GM20000 (cell line): Measurements from ENCODE around the gene KRTAP10-1.

Source experiments
- DNase-seq: peaks from one replicate; pipeline ENCODE4 v3.0.0; 2012; ENCODE audit warnings: low spot score
- CTCF ChIP-seq: IDR thresholded peaks from 2 replicates; pipeline ENCODE4 v1.5.1; 2012; ENCODE audit warnings: mild to moderate bottlenecking, control low read depth; ENCODE audit errors: extremely low read depth, missing control alignments

The KRTAP10-1 gene

DNA sequence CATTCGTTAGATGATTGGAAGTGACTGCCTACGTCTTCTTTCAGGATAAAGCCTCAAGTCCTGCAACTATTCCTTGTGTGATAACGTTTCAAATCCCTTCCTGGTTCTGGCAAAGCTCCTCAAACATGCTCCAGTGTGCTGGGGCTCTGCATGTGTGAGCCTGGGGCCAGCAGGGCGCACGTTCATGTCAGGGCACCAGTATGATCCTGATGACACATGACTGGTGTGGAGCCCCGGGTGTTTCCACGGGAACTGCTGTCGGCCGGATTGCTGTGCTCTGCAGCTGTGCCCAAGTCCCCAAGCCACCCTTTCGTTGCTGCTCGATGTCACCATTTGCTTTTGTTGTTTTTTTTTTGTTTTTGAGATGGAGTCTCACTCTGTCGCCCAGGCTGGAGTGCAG lies 21.3 kb downstream of the KRTAP10-1 start:
- no peak for DNase-seq
- TF ChIP-seq CTCF, result no peak

DNA sequence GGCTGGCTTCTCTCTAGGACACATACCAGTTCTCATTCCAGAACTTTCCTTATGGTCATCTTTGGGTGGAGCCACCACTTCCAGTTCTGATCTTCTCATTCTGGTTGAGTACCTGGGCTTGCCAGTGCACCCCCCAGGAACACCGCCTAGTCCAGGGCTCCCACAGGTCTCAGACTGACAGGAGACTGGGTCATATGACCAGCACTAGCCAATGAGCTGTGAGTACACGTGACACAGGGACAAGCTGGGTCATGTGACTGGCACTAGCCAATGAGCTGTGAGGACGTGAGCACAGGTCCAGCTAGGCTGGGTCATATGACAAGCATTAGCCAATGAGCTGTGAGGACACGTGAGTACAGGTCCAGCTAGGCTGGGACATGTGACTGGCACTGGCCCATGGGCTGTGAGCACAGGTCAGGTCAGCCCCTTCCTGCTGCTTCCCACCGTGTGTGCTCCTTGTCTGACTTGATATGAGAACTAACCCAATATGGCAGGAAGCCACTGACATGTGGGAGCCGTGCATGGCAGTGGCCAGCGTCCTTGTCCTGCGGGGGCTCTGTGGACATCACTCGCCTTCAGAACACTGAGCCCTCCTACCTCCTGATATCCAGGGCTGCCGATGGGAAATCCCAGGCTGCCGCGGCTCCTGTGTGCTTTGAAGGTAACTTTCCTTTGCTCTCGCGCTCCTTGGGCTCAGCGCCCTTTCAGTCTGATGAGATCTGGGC lies 22.7 kb downstream of the KRTAP10-1 start:
- no peak for DNase-seq
- no peak for TF ChIP-seq CTCF

- TF ChIP-seq CTCF, result no peak
- DNase-seq, result no peak
Observed at GRCh38 chr21:44516828-44517174, 23.2 kb downstream of the KRTAP10-1 start.

DNA sequence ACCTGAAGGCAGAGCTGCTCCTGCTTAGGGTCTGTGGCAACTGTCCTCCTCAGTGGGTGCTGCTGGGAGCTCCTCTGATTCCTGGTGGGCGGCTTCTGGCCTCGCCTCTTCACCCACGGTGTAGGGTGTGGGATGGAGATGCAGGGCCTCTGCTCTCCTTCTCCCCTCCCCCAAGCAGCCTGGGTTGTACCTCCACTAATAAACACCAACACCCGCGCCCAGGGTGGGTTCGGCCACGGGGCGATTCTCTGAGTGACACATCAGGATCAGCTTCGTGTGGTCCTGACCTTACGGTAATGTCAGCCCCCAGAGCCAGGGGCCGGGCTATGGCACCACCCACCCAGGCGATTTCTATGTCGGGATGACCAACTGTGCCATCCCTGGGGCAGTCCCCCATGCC lies 23.7 kb downstream of the KRTAP10-1 start:
- TF ChIP-seq CTCF, result no peak
- DNase-seq, result no peak

DNA sequence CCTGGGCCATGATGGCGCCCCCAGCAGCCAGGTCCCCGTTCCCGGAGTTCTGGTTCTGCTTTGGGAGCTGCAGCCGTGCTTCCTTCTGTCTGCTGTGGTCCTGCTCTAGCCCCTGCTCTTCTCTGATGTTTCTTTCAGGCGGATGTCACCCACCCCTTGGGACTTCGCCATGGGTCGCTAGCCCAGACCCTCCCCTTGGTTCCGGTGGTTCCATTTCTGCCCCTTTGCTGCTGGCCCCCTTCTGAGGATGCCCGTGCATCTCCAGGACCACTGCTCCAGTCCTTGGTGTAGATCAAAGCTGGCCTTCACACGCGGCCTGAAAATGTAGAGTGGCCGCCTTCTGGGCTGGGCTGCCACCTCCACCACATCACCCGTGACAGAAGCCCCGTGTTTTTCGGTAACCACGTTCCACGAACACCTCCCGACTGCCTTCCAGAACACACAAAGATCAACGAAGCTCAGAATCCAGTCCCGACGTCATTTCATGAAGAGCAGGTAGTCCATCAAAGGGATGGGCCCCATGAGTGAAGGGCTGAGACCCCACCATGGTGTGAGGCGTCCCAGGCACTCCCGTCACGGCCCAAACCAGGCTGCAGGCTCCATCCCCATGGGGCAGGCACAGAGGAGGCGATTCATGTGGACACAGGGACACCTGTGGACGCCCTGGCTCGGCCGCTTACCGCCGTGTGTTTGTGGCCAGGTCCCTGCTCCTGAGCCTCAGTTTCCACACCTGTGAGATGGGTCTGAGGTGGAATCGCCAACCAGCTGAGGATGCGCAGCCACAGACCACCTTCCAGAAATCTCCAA lies 24.4 kb downstream of the KRTAP10-1 start:
- no peak for TF ChIP-seq CTCF

DNA sequence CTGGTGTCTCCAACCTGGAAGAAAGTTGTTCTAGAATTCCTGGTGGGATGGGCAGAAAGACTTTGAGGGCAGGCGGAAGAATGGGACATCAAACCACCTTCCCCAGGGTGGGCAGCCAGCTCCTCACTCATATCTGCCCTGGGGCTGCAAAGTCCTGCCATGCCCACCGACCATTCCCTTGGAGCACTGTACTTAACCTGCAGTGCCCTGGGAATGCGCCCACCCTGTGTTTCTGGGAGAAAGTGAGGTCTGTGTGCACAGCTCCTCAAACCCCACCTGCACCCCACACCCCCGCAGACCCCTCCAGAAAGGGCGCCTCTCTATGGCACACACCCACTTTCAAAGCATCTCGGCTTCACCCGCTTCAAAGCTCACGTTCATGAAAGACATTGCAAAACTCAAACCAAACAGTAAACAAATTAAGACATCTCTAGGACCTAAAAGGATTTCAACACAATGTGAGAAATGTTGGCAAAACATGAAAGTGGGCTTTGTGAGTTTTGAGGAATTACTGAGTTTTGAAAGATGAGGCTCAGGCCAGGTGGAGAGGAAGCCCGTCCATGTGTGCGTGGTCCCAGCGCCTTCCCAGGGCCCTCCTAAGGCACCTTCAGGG lies 25.1 kb downstream of the KRTAP10-1 start:
- no peak for TF ChIP-seq CTCF
- no peak for DNase-seq

More for the DNA sequence above, 24.4 kb downstream of the KRTAP10-1 start:
- DNase-seq, result no peak

DNA sequence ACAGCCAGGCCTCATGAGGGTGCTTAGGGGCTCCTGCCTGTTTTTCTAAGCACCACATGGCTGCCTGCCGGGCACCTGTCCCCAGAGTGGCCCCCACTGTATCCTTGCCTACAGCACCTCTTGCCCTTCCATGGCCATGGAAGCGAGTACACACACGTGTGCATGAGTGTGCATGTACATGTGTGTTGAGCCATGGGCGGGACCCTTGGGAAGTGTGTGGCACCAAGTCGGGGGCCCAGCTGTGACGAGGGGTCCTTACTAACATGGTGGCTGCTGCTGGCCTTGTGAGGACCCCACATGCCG lies 25.8 kb downstream of the KRTAP10-1 start:
- no peak for DNase-seq
- no peak for TF ChIP-seq CTCF
